Parathyroid adenoma (tissue), 2 donors: ENCODE data around the gene NEU4.
"Not testable (repeated sequence)": the region's sequence is repeated elsewhere in the genome, so short reads cannot be mapped to it uniquely, and the experiment has no call there.

Source experiments
- H2AFZ ChIP-seq: fragments of 300-600 bp; sonication (generic); one replicate; pipeline ENCODE4 v1.7.0; 2017; ENCODE audit warnings: antibody characterized with exemption, mild to moderate bottlenecking
- H3K27ac ChIP-seq: fragments of 300-600 bp; sonication (generic); one replicate; pipeline ENCODE4 v1.7.0; 2017
- H3K27me3 ChIP-seq: fragments of 300-600 bp; sonication (generic); one replicate; pipeline ENCODE4 v1.7.0; 2017; ENCODE audit warnings: low read length; ENCODE audit not compliant: control insufficient read depth, insufficient read depth
- H3K36me3 ChIP-seq: fragments of 300-600 bp; sonication (generic); one replicate; pipeline ENCODE4 v1.7.0; 2017; ENCODE audit warnings: low read length; ENCODE audit not compliant: control insufficient read depth, insufficient read depth
- H3K4me1 ChIP-seq: fragments of 300-600 bp; sonication (generic); one replicate; pipeline ENCODE4 v1.7.0; 2017; ENCODE audit warnings: control low read depth
- H3K4me2 ChIP-seq: fragments of 300-600 bp; sonication (generic); one replicate; pipeline ENCODE4 v1.7.0; 2017; ENCODE audit warnings: low read length
- H3K4me3 ChIP-seq: fragments of 300-600 bp; sonication (generic); one replicate; pipeline ENCODE4 v1.7.0; 2017; ENCODE audit warnings: low read depth, low read length
- H3K79me2 ChIP-seq: fragments of 300-600 bp; sonication (generic); one replicate; pipeline ENCODE4 v1.7.0; 2017; ENCODE audit warnings: control low read depth
- H3K9ac ChIP-seq: fragments of 300-600 bp; sonication (generic); one replicate; pipeline ENCODE4 v1.7.0; 2017; ENCODE audit warnings: mild to moderate bottlenecking
- H3K9me3 ChIP-seq: fragments of 300-600 bp; sonication (generic); one replicate; pipeline ENCODE4 v1.7.0; 2017; ENCODE audit warnings: low read length; ENCODE audit not compliant: control insufficient read depth
- CTCF ChIP-seq: fragments of 300-600 bp; sonication (generic); IDR thresholded peaks from one replicate; pipeline ENCODE4 v1.7.0; 2017; ENCODE audit warnings: antibody characterized with exemption, mild to moderate bottlenecking
- donor health status: primary hyperparathyroidism.

The NEU4 gene

GRCh38 chr2:241818229-241818942 is 9.4 kb downstream of the NEU4 start:
- Histone ChIP-seq H3K79me2 (no peaks in the 10 kb centered on the region), H3K9ac (no peak overlapping the region), H2AFZ (no peak overlapping the region), H3K9me3 (no peaks in the 10 kb centered on the region), H3K27ac (no peak overlapping the region), H3K27me3 (no peaks in the 10 kb centered on the region), H3K36me3 (no peaks in the 10 kb centered on the region), H3K4me3 (no peak overlapping the region), H3K4me1 (no peaks in the 10 kb centered on the region), H3K4me2 (no peak overlapping the region)
- no peak for TF ChIP-seq CTCF

GRCh38 chr2:241818943-241819270 is 9.9 kb downstream of the NEU4 start:
- Histone ChIP-seq H3K9ac (no peak overlapping the region), H3K36me3 (no peaks in the 10 kb centered on the region), H3K27me3 (no peaks in the 10 kb centered on the region), H3K27ac (no peak overlapping the region), H3K9me3 (no peaks in the 10 kb centered on the region), H3K4me2 (no peak overlapping the region), H3K79me2 (no peaks in the 10 kb centered on the region), H2AFZ (no peak overlapping the region), H3K4me3 (no peak overlapping the region), H3K4me1 (no peaks in the 10 kb centered on the region)
- no peak for TF ChIP-seq CTCF

- not testable (repeated sequence) for H3K27me3 ChIP-seq, H3K79me2 ChIP-seq, H3K36me3 ChIP-seq, H2AFZ ChIP-seq, H3K27ac ChIP-seq, H3K4me1 ChIP-seq, H3K9me3 ChIP-seq, H3K4me3 ChIP-seq, H3K9ac ChIP-seq, H3K4me2 ChIP-seq
Measured at GRCh38 chr2:241819947-241820624, 11.1 kb downstream of the NEU4 start.

- H3K4me1 ChIP-seq = no peaks in the 10 kb centered on the region
- H3K79me2 ChIP-seq = no peaks in the 10 kb centered on the region
- no peak overlapping the region for H3K4me2 ChIP-seq
- H3K36me3 ChIP-seq = no peaks in the 10 kb centered on the region
- no peak overlapping the region for H3K4me3 ChIP-seq
- H3K9ac ChIP-seq = no peak overlapping the region
- H3K27me3 ChIP-seq = no peaks in the 10 kb centered on the region
- no peak for TF ChIP-seq CTCF
- H3K27ac ChIP-seq = no peak overlapping the region
- H3K9me3 ChIP-seq = no peaks in the 10 kb centered on the region
- no peak overlapping the region for H2AFZ ChIP-seq
Measured at GRCh38 chr2:241820625-241821384, 11.8 kb downstream of the NEU4 start.

GRCh38 chr2:241821460-241822263 is 12.7 kb downstream of the NEU4 start:
- no peak for TF ChIP-seq CTCF
- Histone ChIP-seq H3K79me2 (no peaks in the 10 kb centered on the region), H3K9me3 (no peaks in the 10 kb centered on the region), H3K27ac (no peak overlapping the region), H3K4me3 (no peak overlapping the region), H3K36me3 (no peaks in the 10 kb centered on the region), H3K4me2 (no peak overlapping the region), H3K9ac (no peak overlapping the region), H3K27me3 (no peaks in the 10 kb centered on the region), H2AFZ (no peak overlapping the region), H3K4me1 (no peaks in the 10 kb centered on the region)
